ENCODE data around the gene TDRD3.

- TF ChIP-seq, protein P1, sequence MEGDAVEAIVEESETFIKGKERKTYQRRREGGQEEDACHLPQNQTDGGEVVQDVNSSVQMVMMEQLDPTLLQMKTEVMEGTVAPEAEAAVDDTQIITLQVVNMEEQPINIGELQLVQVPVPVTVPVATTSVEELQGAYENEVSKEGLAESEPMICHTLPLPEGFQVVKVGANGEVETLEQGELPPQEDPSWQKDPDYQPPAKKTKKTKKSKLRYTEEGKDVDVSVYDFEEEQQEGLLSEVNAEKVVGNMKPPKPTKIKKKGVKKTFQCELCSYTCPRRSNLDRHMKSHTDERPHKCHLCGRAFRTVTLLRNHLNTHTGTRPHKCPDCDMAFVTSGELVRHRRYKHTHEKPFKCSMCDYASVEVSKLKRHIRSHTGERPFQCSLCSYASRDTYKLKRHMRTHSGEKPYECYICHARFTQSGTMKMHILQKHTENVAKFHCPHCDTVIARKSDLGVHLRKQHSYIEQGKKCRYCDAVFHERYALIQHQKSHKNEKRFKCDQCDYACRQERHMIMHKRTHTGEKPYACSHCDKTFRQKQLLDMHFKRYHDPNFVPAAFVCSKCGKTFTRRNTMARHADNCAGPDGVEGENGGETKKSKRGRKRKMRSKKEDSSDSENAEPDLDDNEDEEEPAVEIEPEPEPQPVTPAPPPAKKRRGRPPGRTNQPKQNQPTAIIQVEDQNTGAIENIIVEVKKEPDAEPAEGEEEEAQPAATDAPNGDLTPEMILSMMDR (IDR thresholded peaks at IDR 0.05; ENCODE audit: low read depth, low read length) = no peak
- TF ChIP-seq EZH2phosphoT487 (IDR thresholded peaks at IDR 0.05; ENCODE audit: low read depth) = no peak
Measured at GRCh38 chr13:60604058-60604457, 207.0 kb downstream of the TDRD3 start.

Data from OCI-LY3 (cell line).